Measurements from ENCODE around the gene CEMIP2. TPM values are rescaled to one million over a fixed set of nuclear protein-coding genes. Genes with fewer than 3 reads are reported as not detected.

Gene CEMIP2
- total RNA-seq, 2 donors from 2014 or later: 20.4 to 86.5 TPM

GRCh38 chr9:71769175-71770161 is 1.2 kb upstream of the CEMIP2 start:
- Histone ChIP-seq H3K9me3 (no peaks in the 10 kb centered on the region), H3K4me1 (replicated peaks) (no peaks in the 10 kb centered on the region), H3K27ac (peak overlapping the region; percentile 97 to 98), H3K36me3 (no peaks in the 10 kb centered on the region), H3K4me3 (peak overlapping the region; percentile 79 to 85), H3K27me3 (replicated peaks; ENCODE audit: insufficient read depth) (no peaks in the 10 kb centered on the region)
- peak; percentile 92 for DNase-seq (ENCODE audit: low spot score)
- TF ChIP-seq, protein P1, sequence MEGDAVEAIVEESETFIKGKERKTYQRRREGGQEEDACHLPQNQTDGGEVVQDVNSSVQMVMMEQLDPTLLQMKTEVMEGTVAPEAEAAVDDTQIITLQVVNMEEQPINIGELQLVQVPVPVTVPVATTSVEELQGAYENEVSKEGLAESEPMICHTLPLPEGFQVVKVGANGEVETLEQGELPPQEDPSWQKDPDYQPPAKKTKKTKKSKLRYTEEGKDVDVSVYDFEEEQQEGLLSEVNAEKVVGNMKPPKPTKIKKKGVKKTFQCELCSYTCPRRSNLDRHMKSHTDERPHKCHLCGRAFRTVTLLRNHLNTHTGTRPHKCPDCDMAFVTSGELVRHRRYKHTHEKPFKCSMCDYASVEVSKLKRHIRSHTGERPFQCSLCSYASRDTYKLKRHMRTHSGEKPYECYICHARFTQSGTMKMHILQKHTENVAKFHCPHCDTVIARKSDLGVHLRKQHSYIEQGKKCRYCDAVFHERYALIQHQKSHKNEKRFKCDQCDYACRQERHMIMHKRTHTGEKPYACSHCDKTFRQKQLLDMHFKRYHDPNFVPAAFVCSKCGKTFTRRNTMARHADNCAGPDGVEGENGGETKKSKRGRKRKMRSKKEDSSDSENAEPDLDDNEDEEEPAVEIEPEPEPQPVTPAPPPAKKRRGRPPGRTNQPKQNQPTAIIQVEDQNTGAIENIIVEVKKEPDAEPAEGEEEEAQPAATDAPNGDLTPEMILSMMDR (IDR thresholded peaks at IDR 0.05): peak in 3 of 4 experiments; percentile 39 to 70 (median 56)
- TF ChIP-seq POLR2A (IDR thresholded peaks at IDR 0.05): no peak
- peak; percentile 74 for TF ChIP-seq POLR2AphosphoS5 (IDR thresholded peaks at IDR 0.05)
- intact Hi-C loops (cut with DNase I): loop anchor here (2.0 to 10.0 kb wide), 2 partner anchors 141 to 165 kb away; partner anchors contain the start of genes ABHD17B and C9orf85
- 3% methylated on average over 36 of the region's 46 CpGs for WGBS

GRCh38 chr9:71767776-71768321 is 464 bp downstream of the CEMIP2 start:
- no peak for DNase-seq (ENCODE audit: low spot score)
- H3K9me3 ChIP-seq: no peaks in the 10 kb centered on the region
- intact Hi-C loops (cut with DNase I): loop anchor here (2.0 to 10.0 kb wide), 2 partner anchors 143 to 163 kb away; partner anchors contain the start of genes ABHD17B and C9orf85
- WGBS: under 1% methylated on average over 28 of the region's 33 CpGs
- peak overlapping the region; percentile 79 to 85 for H3K4me3 ChIP-seq
- TF ChIP-seq, protein P1 (IDR thresholded peaks at IDR 0.05): no peak
- H3K27me3 ChIP-seq (replicated peaks; ENCODE audit: insufficient read depth): no peaks in the 10 kb centered on the region
- H3K4me1 ChIP-seq (replicated peaks): peaks cover 4% of the 10 kb centered on the region
- peak overlapping the region; percentile 97 to 98 for H3K27ac ChIP-seq
- H3K36me3 ChIP-seq: no peaks in the 10 kb centered on the region

DNA sequence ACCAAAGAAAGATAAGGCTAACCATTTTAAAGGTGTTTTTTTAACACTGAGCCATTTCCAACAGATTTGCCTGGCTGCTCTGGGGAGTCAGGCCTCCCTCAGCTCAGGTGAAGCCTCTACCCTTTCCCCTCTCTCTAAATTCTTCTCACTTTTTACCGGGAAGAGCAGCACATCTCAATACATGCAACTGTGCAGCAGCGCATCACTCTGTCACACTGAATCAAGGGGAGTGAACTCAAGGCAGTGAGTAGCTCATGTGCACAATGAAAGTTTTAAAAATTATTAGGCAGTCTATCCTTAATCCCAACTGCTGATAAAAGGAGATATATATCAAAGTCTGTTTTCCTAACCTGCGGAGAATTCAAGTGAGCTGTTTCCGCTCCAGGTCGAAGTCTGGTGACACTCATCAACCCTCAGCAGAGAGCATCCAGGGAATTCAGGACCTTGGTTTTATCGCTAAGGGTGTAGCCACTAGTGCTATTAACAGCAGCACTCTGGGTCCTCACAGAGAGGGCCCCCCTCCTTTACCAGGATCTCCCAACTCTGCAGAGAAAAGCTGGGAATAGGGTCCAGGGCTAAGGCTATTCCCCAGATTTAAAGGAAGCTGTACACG is 1.0 kb downstream of the CEMIP2 start:
- H3K4me1 ChIP-seq (replicated peaks): peaks cover 4% of the 10 kb centered on the region
- no peak for TF ChIP-seq POLR2A (IDR thresholded peaks at IDR 0.05)
- TF ChIP-seq POLR2AphosphoS5 (IDR thresholded peaks at IDR 0.05): no peak
- TF ChIP-seq, protein P1 (IDR thresholded peaks at IDR 0.05): no peak
- WGBS: 18% methylated on average over 7 of the region's 7 CpGs
- no peaks in the 10 kb centered on the region for H3K36me3 ChIP-seq
- peak overlapping the region; percentile 97 to 98 for H3K27ac ChIP-seq
- H3K27me3 ChIP-seq (replicated peaks; ENCODE audit: insufficient read depth): no peaks in the 10 kb centered on the region
- DNase-seq (ENCODE audit: low spot score): no peak
- peak overlapping the region; percentile 79 to 85 for H3K4me3 ChIP-seq
- H3K9me3 ChIP-seq: no peaks in the 10 kb centered on the region
- intact Hi-C loops (cut with DNase I): loop anchor here (10.0 kb wide), 1 partner anchor 162 kb away; no protein-coding TSS in a partner anchor

DNA sequence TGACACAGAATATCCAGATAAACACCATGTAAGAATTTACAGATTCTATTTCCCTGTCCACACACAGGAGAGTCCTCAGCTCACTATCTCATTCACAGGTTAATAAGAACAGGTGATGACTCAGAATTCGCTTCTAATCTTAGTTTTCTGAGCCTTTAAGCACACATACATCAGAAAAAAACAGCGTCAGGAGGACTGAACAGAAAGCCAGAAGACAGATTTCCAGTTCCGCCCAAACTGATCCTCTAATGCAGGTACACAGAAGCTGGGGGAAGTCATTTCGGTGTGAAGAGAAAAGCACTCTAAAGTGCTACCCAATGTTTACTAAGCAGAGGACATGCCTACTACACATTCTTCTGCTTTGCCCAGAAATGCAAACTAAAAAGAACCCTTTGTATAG is 1.6 kb downstream of the CEMIP2 start:
- TF ChIP-seq, protein P1 (IDR thresholded peaks at IDR 0.05): no peak
- peak; percentile 15 for TF ChIP-seq POLR2AphosphoS5 (IDR thresholded peaks at IDR 0.05)
- no peak for TF ChIP-seq POLR2A (IDR thresholded peaks at IDR 0.05)
- no peak for DNase-seq (ENCODE audit: low spot score)
- Histone ChIP-seq H3K4me1 (replicated peaks) (peaks cover 4% of the 10 kb centered on the region), H3K36me3 (no peaks in the 10 kb centered on the region), H3K27ac (peak overlapping the region; percentile 40 to 44), H3K27me3 (replicated peaks; ENCODE audit: insufficient read depth) (no peaks in the 10 kb centered on the region), H3K9me3 (no peaks in the 10 kb centered on the region), H3K4me3 (peak overlapping the region in 1 of 2 donors; percentile 85)
- intact Hi-C loops (cut with DNase I): loop anchor here (10.0 kb wide), 1 partner anchor 162 kb away; no protein-coding TSS in a partner anchor
- 42% methylated on average over 4 of the region's 4 CpGs for WGBS

All from prostate gland (tissue), 2 donors.